ENCODE measurements around the gene ZFP69B.

DNA sequence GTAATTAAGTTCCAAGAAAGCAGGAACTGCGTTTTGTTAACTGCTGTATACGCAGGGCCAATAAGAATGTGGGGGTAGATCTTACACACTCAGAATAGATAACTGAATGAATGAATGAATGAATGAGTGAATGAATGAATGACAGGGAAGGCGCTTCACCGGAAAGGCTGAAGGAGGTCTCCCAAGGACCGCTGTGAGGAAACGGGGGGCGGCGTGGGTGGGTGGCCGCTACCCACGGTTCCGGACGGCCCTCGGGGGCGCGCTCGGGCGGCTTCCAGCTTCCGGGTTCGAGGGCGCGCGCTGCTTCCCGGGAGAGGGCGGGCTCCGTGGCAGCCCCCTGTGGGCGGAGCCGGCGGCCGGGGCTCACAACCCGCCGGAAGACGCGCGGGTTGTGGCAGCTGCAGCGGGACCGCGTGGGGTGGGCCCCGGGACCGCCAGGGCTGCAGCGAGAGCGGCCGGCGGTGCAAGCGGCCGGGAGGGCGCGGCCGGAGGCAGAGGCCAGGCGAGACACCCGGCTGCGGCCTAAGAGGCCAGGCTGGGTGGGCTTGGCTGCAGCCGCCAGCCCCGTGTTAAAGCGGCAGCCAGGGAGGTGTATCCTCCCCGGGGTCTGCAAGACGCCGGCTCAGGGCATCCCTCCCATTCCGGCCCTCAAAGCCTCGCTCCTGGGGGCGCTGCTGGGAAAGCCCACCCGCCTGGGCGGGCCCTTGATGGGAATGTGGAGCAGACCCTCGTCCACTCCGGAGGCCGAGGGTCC, 26.8 kb downstream of the ZFP69B start, which contains the start of gene ZFP69:
- TF ChIP-seq, protein P1, sequence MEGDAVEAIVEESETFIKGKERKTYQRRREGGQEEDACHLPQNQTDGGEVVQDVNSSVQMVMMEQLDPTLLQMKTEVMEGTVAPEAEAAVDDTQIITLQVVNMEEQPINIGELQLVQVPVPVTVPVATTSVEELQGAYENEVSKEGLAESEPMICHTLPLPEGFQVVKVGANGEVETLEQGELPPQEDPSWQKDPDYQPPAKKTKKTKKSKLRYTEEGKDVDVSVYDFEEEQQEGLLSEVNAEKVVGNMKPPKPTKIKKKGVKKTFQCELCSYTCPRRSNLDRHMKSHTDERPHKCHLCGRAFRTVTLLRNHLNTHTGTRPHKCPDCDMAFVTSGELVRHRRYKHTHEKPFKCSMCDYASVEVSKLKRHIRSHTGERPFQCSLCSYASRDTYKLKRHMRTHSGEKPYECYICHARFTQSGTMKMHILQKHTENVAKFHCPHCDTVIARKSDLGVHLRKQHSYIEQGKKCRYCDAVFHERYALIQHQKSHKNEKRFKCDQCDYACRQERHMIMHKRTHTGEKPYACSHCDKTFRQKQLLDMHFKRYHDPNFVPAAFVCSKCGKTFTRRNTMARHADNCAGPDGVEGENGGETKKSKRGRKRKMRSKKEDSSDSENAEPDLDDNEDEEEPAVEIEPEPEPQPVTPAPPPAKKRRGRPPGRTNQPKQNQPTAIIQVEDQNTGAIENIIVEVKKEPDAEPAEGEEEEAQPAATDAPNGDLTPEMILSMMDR (conservative IDR thresholded peaks at IDR 0.05; ENCODE audit: low read depth in 2 of 2): no peak
- TF ChIP-seq ZNF114 (CRISPR knock-in tag; IDR thresholded peaks at IDR 0.05): no peak

All from GM23338 (cell line).